K562 (cell line): ENCODE results near the gene PPHLN1. TPM values are rescaled to one million over a fixed set of nuclear protein-coding genes. Genes with fewer than 3 reads are reported as not detected.

Experiments
- BRF1 ChIP-seq: IDR thresholded peaks from 3 replicates; pipeline ENCODE4 v1.6.1; 2011; ENCODE audit warnings: borderline replicate concordance, mild to moderate bottlenecking; ENCODE audit not compliant: insufficient read length; ENCODE audit errors: extremely low read depth
- CHD1 ChIP-seq: fragments of 200-600 bp; sonication (generic); IDR thresholded peaks from one replicate; pipeline ENCODE4 v1.6.1; 2012; ENCODE audit warnings: mild to moderate bottlenecking, moderate library complexity, low read length, inconsistent platforms
- ETV6 ChIP-seq, 3 experiments: fragments of 150-350 bp in 1 of 3; sonication (generic) in 1 of 3; formaldehyde crosslinking in 1 of 3; IDR thresholded peaks; 2 replicates each; pipeline versions ENCODE4 v1.6.1 to v1.8.0; 2014 to 2022; ENCODE audit warnings: borderline replicate concordance in 2 of 3, low read depth in 2 of 3, antibody characterized with exemption in 1 of 3, low read length in 1 of 3, mild to moderate bottlenecking in 1 of 3, missing genetic modification reagents in 1 of 3
- GABPA ChIP-seq: fragments of 200-800 bp; sonication (Bioruptor generic); conservative IDR thresholded peaks from 2 replicates; pipeline ENCODE4 v1.6.1; 2016; ENCODE audit warnings: low read depth, missing genetic modification characterization, missing compliant biosample characterization
- GATAD2A ChIP-seq: fragments of 450-650 bp; IDR thresholded peaks from 2 replicates; pipeline ENCODE4 v1.6.1; 2017
- KDM2B ChIP-seq: fragments of 250-450 bp; sonication (Bioruptor Pico); IDR thresholded peaks from 2 replicates; pipeline ENCODE4 v1.8.0; 2021; ENCODE audit warnings: mild to moderate bottlenecking, moderate library complexity
- MBD2 ChIP-seq: sonication (generic); IDR thresholded peaks from 2 replicates; pipeline ENCODE4 v1.6.1; 2016; ENCODE audit warnings: low read depth, borderline replicate concordance
- NFE2L1 ChIP-seq: fragments of 450-650 bp; IDR thresholded peaks from 2 replicates; pipeline ENCODE4 v1.6.1; 2016; ENCODE audit warnings: missing genetic modification characterization, low read depth, mild to moderate bottlenecking, missing compliant biosample characterization, moderate library complexity, borderline replicate concordance
- NR2C2 ChIP-seq, 2 experiments: fragments of 200-800 bp in 1 of 2; sonication (Bioruptor generic) in 1 of 2; sonication (generic) in 1 of 2; formaldehyde crosslinking in 1 of 2; IDR thresholded peaks; 2 replicates each; pipeline versions ENCODE4 v1.6.1 to v1.8.0; 2016 to 2022; ENCODE audit warnings: mild to moderate bottlenecking in 1 of 2, missing compliant biosample characterization in 1 of 2, missing genetic modification characterization in 1 of 2, missing genetic modification reagents in 1 of 2
- POLR2G ChIP-seq: fragments of 200-400 bp; formaldehyde crosslinking; IDR thresholded peaks from 2 replicates; pipeline ENCODE4 v1.6.1; 2017; ENCODE audit warnings: low read depth, mild to moderate bottlenecking, antibody characterized with exemption, low read length, moderate library complexity
- SLC30A9 ChIP-seq: fragments of 250-450 bp; sonication (Bioruptor Pico); IDR thresholded peaks from 2 replicates; pipeline ENCODE4 v1.8.0; 2022; ENCODE audit warnings: mild to moderate bottlenecking, moderate library complexity
- SMARCB1 ChIP-seq: IDR thresholded peaks from 2 replicates; pipeline ENCODE4 v1.6.1; 2011; ENCODE audit warnings: improper control_type of control experiment, low read depth; ENCODE audit not compliant: insufficient read length
- SPI1 ChIP-seq: IDR thresholded peaks from 2 replicates; pipeline ENCODE4 v1.6.1; 2011; ENCODE audit warnings: low read depth, low read length, control low read depth, borderline replicate concordance
- TEAD1 ChIP-seq, 2 experiments: fragments of 450-650 bp in 1 of 2; sonication (generic) in 1 of 2; formaldehyde crosslinking; IDR thresholded peaks; 2 replicates each; pipeline versions ENCODE4 v1.4.0 to v1.8.0; 2020 to 2022; ENCODE audit warnings: mild to moderate bottlenecking in 2 of 2, missing genetic modification reagents in 1 of 2
- TEAD2 ChIP-seq: fragments of 450-650 bp; IDR thresholded peaks from 2 replicates; pipeline ENCODE4 v1.6.1; 2016; ENCODE audit warnings: missing genetic modification characterization, control low read depth, missing compliant biosample characterization
- ZBTB33 ChIP-seq: sonication (generic); formaldehyde crosslinking; IDR thresholded peaks from 2 replicates; pipeline ENCODE4 v1.8.1; 2023; ENCODE audit warnings: mild to moderate bottlenecking, missing genetic modification reagents
- ZNF212 ChIP-seq: fragments of 450-650 bp; formaldehyde crosslinking; IDR thresholded peaks from 2 replicates; pipeline ENCODE4 v1.4.0; 2020; ENCODE audit warnings: mild to moderate bottlenecking
- ZNF316 ChIP-seq: fragments of 450-650 bp; IDR thresholded peaks from 2 replicates; pipeline ENCODE4 v1.6.1; 2016
- ZNF717 ChIP-seq: fragments of 250-450 bp; sonication (Bioruptor Pico); IDR thresholded peaks from 2 replicates; pipeline ENCODE4 v1.5.0; 2021
- polyA plus RNA-seq, 8 experiments: library from polyadenylated mRNA; depleted of rRNA in 4 of 8; stranded (reverse) in 5 of 8; unstranded in 3 of 8; fragments of >200 nt; fragmentation: Nextera tagmentation in 2 of 8; fragmentation: Illumina TruSeq in 1 of 8; extraction: Ambion mirVana in 2 of 8; extraction: Trizol in 1 of 8; gene quantifications; 2 replicates each; pipeline versions ENCODE4 v1.2.1 to v1.2.3, GENCODE V29; 2011 to 2014; ENCODE audit warnings: inconsistent platforms in 1 of 8, missing spikeins in 1 of 8
- total RNA-seq, 7 experiments: library from RNA; depleted of rRNA in 6 of 7; stranded (reverse); fragments of >200 nt in 6 of 7; fragmentation: Illumina TruSeq in 2 of 7; extraction: Trizol in 2 of 7; gene quantifications; 2 replicates each; pipeline versions ENCODE4 v1.2.1 to v1.2.3, GENCODE V29; 2011 to 2021; ENCODE audit warnings: low replicate concordance in 1 of 7
- TF ChIP-seq, protein P1 (sequence below), 2 experiments: fragments of 450-650 bp in 1 of 2; IDR thresholded peaks; 2 replicates each; pipeline ENCODE4 v1.6.1; 2011 to 2017; ENCODE audit warnings: low read depth in 2 of 2, antibody characterized with exemption in 1 of 2, borderline replicate concordance in 1 of 2, low read length in 1 of 2, mild to moderate bottlenecking in 1 of 2, mixed read lengths in 1 of 2; ENCODE audit not compliant: control insufficient read depth in 1 of 2
- TF ChIP-seq, protein P2 (sequence below): IDR thresholded peaks from 2 replicates; pipeline ENCODE4 v1.6.1; 2014; ENCODE audit warnings: antibody characterized with exemption

Gene PPHLN1
- total and polyA plus RNA-seq, 9 of the 15 experiments (the other 6 are each of a cell fraction or from before 2014, with no cell fraction given): 66.3 to 112 (median 93.6) TPM

GRCh38 chr12:42482748-42483520 lies 157.0 kb downstream of the PPHLN1 start (continued):
- TF ChIP-seq ZBTB33 (CRISPR knock-in tag) (no peak), MBD2 (no peak), SLC30A9 (no peak), POLR2G (peak; percentile 53), SPI1 (no peak), SMARCB1 (no peak), GATAD2A (peak; percentile 74; the same call in 1 of the 2 replicates), KDM2B (no peak), CHD1 (peak; percentile 82), BRF1 (no peak), NFE2L1 (tag) (no peak), TEAD2 (tag) (no peak), GABPA (tag) (no peak), ZNF316 (no peak), TEAD1 (CRISPR knock-in tag; IDR thresholded peaks at IDR 0.05) (no peak), ZNF717 (CRISPR knock-in tag) (no peak), ETV6 (IDR thresholded peaks at IDR 0.05; ENCODE audit: borderline replicate concordance in 1 of 2, low read depth in 2 of 2, low read length in 1 of 2) (no peak), ETV6 (CRISPR knock-in tag; IDR thresholded peaks at IDR 0.05; ENCODE audit: borderline replicate concordance) (no peak), ZNF212 (CRISPR knock-in tag) (no peak), NR2C2 (CRISPR knock-in tag; IDR thresholded peaks at IDR 0.05) (no peak), NR2C2 (tag; IDR thresholded peaks at IDR 0.05) (no peak)
- TF ChIP-seq, protein P1, sequence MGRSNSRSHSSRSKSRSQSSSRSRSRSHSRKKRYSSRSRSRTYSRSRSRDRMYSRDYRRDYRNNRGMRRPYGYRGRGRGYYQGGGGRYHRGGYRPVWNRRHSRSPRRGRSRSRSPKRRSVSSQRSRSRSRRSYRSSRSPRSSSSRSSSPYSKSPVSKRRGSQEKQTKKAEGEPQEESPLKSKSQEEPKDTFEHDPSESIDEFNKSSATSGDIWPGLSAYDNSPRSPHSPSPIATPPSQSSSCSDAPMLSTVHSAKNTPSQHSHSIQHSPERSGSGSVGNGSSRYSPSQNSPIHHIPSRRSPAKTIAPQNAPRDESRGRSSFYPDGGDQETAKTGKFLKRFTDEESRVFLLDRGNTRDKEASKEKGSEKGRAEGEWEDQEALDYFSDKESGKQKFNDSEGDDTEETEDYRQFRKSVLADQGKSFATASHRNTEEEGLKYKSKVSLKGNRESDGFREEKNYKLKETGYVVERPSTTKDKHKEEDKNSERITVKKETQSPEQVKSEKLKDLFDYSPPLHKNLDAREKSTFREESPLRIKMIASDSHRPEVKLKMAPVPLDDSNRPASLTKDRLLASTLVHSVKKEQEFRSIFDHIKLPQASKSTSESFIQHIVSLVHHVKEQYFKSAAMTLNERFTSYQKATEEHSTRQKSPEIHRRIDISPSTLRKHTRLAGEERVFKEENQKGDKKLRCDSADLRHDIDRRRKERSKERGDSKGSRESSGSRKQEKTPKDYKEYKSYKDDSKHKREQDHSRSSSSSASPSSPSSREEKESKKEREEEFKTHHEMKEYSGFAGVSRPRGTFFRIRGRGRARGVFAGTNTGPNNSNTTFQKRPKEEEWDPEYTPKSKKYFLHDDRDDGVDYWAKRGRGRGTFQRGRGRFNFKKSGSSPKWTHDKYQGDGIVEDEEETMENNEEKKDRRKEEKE (IDR thresholded peaks at IDR 0.05; ENCODE audit: borderline replicate concordance in 1 of 2, control insufficient read depth in 1 of 2, low read depth in 2 of 2, low read length in 1 of 2): no peak
- TF ChIP-seq, protein P2, sequence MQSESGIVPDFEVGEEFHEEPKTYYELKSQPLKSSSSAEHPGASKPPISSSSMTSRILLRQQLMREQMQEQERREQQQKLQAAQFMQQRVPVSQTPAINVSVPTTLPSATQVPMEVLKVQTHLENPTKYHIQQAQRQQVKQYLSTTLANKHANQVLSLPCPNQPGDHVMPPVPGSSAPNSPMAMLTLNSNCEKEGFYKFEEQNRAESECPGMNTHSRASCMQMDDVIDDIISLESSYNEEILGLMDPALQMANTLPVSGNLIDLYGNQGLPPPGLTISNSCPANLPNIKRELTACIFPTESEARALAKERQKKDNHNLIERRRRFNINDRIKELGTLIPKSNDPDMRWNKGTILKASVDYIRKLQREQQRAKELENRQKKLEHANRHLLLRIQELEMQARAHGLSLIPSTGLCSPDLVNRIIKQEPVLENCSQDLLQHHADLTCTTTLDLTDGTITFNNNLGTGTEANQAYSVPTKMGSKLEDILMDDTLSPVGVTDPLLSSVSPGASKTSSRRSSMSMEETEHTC: no peak
